SW 1271 (cell line): ENCODE measurements around the gene ADORA2A.

ENCODE experiments used
- DNase-seq, 2 experiments: peaks; one replicate each; lab custom pipeline; 2025; lab: John Stamatoyannopoulos, UW

Gene ADORA2A

GRCh38 chr22:24404561-24405275 is 22.7 kb upstream of the ADORA2A start:
- DNase-seq = no peak

DNA sequence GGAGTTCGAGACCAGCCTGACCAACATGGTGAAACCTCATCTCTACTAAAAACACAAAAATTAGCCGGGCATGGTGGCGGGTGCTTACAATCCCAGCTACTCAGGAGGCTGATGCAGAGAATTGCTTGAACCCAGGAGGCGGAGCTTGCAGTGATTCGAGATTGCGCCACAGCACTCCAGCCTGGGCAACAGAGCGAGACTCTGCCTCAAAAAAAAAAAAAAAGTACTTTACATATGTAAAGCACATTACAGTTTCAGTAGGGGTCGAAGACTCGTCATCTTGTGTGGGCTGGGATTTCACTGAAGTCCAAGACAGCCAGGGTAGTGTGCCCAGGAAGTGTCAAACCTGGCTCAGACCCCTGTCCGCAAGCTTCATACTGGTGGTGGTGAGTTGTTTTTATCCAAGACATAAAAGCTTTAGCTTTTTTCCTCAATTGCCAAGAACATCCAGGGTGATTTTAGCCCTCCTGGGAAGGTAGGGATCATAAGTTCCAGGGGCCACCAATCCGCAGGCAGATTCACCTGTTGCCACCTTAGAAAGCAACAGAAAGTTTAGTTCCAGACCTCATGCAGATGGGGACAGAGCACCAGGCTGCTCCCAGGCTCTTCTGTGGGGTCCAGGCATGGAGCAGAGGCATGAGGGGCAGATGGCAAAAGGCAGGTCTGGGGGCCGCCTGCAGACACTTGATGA is 21.6 kb upstream of the ADORA2A start:
- DNase-seq = no peak

- DNase-seq = no peak
Measured at GRCh38 chr22:24406322-24407277, 20.8 kb upstream of the ADORA2A start.

GRCh38 chr22:24407278-24407665 is 20.1 kb upstream of the ADORA2A start:
- DNase-seq = no peak

- no peak for DNase-seq
Measured at GRCh38 chr22:24407884-24408283, 19.5 kb upstream of the ADORA2A start.

GRCh38 chr22:24408630-24409029 is 18.8 kb upstream of the ADORA2A start:
- no peak for DNase-seq

GRCh38 chr22:24409707-24410106 is 17.7 kb upstream of the ADORA2A start:
- no peak for DNase-seq

GRCh38 chr22:24410110-24410856 is 17.1 kb upstream of the ADORA2A start:
- DNase-seq = no peak

GRCh38 chr22:24411256-24412004 is 16.0 kb upstream of the ADORA2A start:
- no peak for DNase-seq

DNA sequence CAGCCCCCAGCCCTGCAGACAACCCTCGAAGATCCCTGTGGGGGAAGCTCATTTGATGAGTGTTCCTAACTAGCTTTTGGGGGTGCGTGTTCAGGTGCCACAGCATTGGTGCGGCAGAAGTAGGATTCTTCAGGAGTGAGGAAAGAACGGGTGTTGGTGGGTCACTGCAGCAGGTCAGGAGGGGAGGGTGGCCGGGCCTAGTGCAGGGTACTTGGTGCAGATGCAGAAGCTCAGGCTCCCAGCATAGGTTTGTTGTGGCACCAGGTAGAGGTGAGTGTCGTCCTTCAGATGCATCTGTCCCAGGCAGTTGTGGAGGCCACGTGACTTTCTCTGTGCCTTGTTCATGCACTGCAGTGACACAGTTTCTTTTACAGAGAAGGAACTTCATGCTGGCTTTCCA is 15.1 kb upstream of the ADORA2A start:
- no peak for DNase-seq

DNA sequence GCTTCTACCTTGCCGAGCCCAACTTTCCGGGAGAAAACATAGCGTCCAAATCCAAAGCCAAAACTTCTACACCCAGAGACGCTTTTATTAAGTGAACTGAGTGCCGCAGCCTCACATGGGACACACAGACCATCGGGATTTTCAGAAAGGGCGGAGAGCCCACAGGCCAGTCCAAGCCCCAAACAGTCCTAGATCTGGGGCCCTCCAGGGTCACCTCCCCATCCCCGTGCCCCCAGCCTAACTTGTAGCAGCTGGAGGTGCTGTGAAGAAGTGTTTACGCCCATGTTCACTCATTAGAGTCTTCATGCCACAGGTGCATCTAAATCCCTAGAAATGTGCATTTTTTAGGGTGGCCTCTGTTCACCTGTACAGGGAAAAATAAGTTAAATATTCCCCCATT is 14.1 kb upstream of the ADORA2A start:
- DNase-seq = no peak

GRCh38 chr22:24413736-24414385 is 13.5 kb upstream of the ADORA2A start:
- DNase-seq = no peak

- no peak for DNase-seq
Measured at GRCh38 chr22:24414523-24414922, 12.9 kb upstream of the ADORA2A start.

DNA sequence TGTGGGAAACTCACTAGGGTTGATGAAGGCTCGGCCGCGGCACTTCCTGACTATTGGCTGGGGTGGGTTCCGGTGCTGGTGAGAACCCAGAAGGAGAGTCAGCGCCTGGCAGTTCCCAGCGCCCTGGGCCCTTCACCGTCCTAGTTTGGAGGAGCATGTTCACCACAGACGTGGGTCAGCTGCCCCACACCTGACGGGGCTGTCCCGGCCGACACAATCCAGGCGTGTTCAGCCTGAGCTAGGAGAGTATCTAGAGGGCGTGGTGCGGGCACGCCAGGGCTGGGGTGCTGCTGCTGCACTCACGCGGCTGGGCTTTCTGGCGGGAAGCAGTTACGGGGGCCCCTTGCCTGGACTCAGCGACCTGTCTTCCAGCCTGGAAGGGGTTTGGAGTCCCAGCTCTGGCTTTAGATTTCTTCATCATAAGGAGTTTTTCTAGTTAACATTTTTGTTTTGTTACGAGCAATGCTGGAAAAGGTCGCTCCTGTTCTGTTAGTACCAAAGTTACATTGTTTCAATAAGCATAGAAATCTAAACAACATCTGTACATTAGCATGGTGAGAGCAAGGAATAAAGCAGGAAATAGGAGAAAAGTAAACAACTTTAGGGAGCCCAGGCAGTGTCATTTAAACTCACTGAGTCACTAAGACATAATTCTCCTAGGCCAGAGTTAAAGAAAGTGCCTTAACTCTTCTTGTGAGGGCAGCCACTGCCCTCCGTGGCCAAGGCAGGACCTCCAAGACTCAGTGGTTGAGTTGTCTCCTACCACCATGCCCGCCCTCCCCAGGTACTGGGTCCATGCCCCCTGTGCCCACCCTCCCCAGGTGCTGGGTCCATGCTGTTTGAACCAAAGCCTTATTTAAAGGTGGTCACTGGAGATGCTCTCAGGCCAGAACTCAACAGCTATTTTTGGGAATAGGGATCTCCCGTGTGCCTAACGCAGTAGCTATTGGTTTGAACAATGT is 12.1 kb upstream of the ADORA2A start:
- no peak for DNase-seq

GRCh38 chr22:24416095-24416494 is 11.3 kb upstream of the ADORA2A start:
- DNase-seq = no peak

DNA sequence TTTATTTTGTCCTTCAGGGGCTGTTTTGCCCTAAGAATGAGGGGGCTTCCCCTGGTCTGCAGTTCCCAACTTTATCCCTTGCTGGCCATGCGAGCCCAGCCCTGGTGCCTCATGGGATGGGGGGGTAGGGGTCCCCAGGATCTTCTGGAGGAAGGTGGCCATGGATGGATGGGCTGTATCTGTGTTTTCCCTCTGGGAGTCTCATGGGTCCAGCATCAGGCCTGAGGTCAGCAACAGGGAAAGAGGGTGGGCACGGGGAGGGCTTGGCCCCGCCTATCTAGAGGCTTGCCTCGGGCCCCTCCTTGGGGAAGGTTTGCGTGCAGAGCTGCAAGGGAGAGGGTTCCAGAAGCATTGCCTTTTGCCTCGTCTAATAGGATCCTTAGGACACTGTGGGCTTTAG is 10.8 kb upstream of the ADORA2A start:
- no peak for DNase-seq

GRCh38 chr22:24417200-24417599 is 10.2 kb upstream of the ADORA2A start:
- DNase-seq = no peak

DNA sequence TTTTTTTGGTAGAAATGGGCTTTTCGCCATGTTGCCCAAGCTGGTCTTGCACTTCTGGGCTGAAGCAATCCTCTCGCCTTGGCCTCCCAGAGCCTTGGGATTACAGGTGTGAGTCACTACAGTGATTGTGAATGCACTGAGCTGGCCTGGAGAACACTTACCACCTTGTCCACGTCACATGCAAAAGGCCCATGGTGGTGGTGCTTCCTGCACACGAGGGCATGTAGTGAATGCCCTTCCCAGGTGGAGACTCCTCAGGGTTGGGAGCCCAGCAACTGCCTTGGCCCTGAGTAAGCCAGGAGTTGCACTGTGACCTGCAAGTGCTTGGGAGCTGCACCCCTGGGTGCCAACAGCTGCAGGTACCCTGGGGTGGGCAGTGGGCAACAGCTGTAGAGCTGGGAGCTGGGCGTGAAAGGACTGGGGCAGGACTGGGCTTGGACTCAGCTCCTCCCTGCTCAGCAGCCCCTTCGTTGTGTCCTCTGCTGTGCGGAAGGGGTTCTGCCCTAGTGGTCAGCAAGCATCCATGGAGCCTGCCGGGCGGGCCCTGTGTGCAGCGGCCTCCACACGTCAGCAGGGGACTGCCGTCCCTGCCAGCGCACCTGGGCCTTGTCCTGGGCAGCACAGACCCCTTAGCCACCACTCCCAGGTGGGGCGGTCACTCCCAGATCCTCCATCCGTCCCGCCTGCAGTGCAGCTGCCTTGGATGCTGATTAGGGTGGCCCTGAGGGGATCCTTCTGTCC is 9.3 kb upstream of the ADORA2A start:
- DNase-seq = no peak
